HL-60 (cell line): ENCODE results near the gene DOK6.

Experiments used
- DNase-seq, 2 experiments: peaks; one replicate each; pipeline ENCODE4 v3.0.0-alpha.2; 2010 to 2020; ENCODE audit warnings: low read depth in 1 of 2, low spot score in 1 of 2
- H3K27ac ChIP-seq: fragments of 250-450 bp; sonication (Bioruptor Pico); replicated peaks from 2 replicates; pipeline ENCODE4 v1.5.1; 2020; ENCODE audit warnings: mild to moderate bottlenecking, moderate library complexity
- H3K27me3 ChIP-seq: fragments of 250-450 bp; sonication (Bioruptor Pico); 2 replicates; pipeline ENCODE4 v1.5.1; 2021; ENCODE audit warnings: mild to moderate bottlenecking, moderate library complexity; ENCODE audit not compliant: insufficient read depth, poor library complexity, severe bottlenecking
- H3K4me3 ChIP-seq: replicated peaks from 2 replicates; pipeline ENCODE4 v1.5.1; 2011; ENCODE audit warnings: mild to moderate bottlenecking, control low read depth, low read length; ENCODE audit not compliant: insufficient read depth
- GABPA ChIP-seq: IDR thresholded peaks from 2 replicates; pipeline ENCODE4 v1.6.1; 2012; ENCODE audit warnings: low read depth
- POLR2AphosphoS5 ChIP-seq: IDR thresholded peaks from 2 replicates; pipeline ENCODE4 v1.6.1; 2012; ENCODE audit warnings: low read depth
- SPI1 ChIP-seq: IDR thresholded peaks from 2 replicates; pipeline ENCODE4 v1.6.1; 2012; ENCODE audit warnings: low read depth, mild to moderate bottlenecking, borderline replicate concordance
- TF ChIP-seq, protein P1 (sequence below): IDR thresholded peaks from 2 replicates; pipeline ENCODE4 v1.6.1; 2012; ENCODE audit warnings: low read depth; ENCODE audit not compliant: insufficient replicate concordance
- TF ChIP-seq, protein P2 (sequence below): IDR thresholded peaks from one replicate; pipeline ENCODE4 v1.5.1; 2011; ENCODE audit warnings: low read length, control low read depth, inconsistent platforms; ENCODE audit not compliant: insufficient read depth

Gene DOK6

DNA sequence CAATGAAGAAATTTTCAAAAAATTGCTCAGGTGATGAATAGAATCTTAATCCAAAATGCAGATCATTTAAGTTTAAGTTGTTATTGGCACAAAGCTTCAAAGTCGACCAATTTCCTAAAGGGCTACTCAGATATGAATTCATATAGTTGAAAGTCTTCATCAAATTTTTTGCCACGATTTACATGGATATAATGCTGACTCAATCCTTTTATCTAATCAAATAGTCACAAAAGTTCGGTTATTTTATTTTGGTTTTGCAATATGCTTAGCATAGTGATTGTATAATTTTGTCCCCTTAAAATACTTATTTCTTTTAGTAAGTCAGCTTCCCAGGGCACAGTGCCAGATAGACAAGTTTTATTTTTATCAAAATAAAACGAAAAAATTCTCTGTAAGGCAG, 319.7 kb downstream of the DOK6 start:
- DNase-seq: no peak
- TF ChIP-seq POLR2AphosphoS5: no peak
- TF ChIP-seq, protein P1, sequence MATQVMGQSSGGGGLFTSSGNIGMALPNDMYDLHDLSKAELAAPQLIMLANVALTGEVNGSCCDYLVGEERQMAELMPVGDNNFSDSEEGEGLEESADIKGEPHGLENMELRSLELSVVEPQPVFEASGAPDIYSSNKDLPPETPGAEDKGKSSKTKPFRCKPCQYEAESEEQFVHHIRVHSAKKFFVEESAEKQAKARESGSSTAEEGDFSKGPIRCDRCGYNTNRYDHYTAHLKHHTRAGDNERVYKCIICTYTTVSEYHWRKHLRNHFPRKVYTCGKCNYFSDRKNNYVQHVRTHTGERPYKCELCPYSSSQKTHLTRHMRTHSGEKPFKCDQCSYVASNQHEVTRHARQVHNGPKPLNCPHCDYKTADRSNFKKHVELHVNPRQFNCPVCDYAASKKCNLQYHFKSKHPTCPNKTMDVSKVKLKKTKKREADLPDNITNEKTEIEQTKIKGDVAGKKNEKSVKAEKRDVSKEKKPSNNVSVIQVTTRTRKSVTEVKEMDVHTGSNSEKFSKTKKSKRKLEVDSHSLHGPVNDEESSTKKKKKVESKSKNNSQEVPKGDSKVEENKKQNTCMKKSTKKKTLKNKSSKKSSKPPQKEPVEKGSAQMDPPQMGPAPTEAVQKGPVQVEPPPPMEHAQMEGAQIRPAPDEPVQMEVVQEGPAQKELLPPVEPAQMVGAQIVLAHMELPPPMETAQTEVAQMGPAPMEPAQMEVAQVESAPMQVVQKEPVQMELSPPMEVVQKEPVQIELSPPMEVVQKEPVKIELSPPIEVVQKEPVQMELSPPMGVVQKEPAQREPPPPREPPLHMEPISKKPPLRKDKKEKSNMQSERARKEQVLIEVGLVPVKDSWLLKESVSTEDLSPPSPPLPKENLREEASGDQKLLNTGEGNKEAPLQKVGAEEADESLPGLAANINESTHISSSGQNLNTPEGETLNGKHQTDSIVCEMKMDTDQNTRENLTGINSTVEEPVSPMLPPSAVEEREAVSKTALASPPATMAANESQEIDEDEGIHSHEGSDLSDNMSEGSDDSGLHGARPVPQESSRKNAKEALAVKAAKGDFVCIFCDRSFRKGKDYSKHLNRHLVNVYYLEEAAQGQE: no peak
- TF ChIP-seq, protein P2, sequence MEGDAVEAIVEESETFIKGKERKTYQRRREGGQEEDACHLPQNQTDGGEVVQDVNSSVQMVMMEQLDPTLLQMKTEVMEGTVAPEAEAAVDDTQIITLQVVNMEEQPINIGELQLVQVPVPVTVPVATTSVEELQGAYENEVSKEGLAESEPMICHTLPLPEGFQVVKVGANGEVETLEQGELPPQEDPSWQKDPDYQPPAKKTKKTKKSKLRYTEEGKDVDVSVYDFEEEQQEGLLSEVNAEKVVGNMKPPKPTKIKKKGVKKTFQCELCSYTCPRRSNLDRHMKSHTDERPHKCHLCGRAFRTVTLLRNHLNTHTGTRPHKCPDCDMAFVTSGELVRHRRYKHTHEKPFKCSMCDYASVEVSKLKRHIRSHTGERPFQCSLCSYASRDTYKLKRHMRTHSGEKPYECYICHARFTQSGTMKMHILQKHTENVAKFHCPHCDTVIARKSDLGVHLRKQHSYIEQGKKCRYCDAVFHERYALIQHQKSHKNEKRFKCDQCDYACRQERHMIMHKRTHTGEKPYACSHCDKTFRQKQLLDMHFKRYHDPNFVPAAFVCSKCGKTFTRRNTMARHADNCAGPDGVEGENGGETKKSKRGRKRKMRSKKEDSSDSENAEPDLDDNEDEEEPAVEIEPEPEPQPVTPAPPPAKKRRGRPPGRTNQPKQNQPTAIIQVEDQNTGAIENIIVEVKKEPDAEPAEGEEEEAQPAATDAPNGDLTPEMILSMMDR: no peak
- TF ChIP-seq GABPA: no peak
- no peak for TF ChIP-seq SPI1
- Histone ChIP-seq H3K27me3 (no peaks in the 10 kb centered on the region), H3K4me3 (no peak overlapping the region), H3K27ac (no peak overlapping the region)

DNA sequence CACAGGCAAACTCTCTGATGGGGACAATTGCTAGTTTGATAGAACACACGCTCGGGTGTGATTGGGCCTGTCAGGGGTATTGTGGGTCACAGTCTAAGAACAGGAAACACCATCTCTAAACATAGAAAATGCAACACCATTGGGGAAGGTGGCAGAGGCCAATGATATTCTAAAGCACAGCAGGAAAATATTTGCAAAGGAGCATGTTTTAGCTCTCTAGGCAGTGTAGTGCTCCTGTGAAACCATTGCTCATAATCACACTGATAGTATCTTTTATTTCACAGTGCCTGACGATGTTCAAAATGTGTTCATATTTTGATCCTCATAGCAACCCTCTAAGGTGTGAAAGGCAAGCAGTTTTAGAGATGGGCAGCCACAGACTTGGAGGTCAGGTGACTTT, 322.7 kb downstream of the DOK6 start:
- H3K27me3 ChIP-seq: no peaks in the 10 kb centered on the region
- TF ChIP-seq, protein P2: no peak
- TF ChIP-seq SPI1 (no peak), POLR2AphosphoS5 (no peak), GABPA (no peak)
- TF ChIP-seq, protein P1: no peak
- no peak overlapping the region for H3K27ac ChIP-seq
- H3K4me3 ChIP-seq: no peak overlapping the region
- no peak for DNase-seq

DNA sequence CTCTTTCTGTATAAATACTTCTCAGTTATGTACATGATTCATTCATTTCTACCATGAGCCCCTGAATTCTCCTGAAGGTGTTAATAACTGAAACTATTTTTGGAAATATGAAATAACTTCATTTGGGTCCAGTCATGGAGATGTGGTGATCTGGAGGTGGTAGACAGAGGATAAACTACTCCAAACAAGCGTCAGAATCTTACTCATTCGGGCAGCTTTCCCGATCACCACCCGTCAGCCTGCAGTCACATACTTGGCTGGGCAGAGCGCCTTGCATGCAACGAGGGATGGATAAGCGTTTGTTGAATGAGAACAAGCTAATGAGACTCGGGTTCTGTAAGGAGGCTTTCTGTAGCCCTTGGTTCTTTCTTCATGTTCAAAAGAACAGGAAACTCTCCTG, 324.3 kb downstream of the DOK6 start:
- Histone ChIP-seq H3K4me3 (no peak overlapping the region), H3K27me3 (no peaks in the 10 kb centered on the region), H3K27ac (no peak overlapping the region)
- DNase-seq: no peak
- TF ChIP-seq SPI1: no peak
- TF ChIP-seq, protein P1: no peak
- TF ChIP-seq, protein P2: no peak
- no peak for TF ChIP-seq POLR2AphosphoS5
- TF ChIP-seq GABPA: no peak
